Heart left ventricle (tissue), 13 donors: ENCODE results near the gene DPPA3.

Experiments used
- CTCF ChIP-seq, 12 donors: fragments of 200-600 bp; sonication (generic) in 4 of 12; IDR thresholded peaks; one replicate each; pipeline versions ENCODE4 v1.5.0 to v1.8.0; 2018 to 2022; ENCODE audit warnings: antibody characterized with exemption in 12 of 12, mild to moderate bottlenecking in 5 of 12
- POLR2A ChIP-seq, 2 donors: fragments of 450-650 bp; IDR thresholded peaks; one replicate each; pipeline ENCODE4 v1.6.1; 2017; ENCODE audit warnings: antibody characterized with exemption in 2 of 2, mild to moderate bottlenecking in 2 of 2, moderate library complexity in 2 of 2
- donor health status: ischemic (EF 13 %, LVEDD 7.1; RV severe dilation, severe dysfunction).
- donor health status: DM: no; HTN: yes; CAD: no.
- donor health status: DM: no; HTN: no; CAD: no.
- donor health status: ischemic (EF 25% LVEDD 6.9; RV normal size, moderate dysfunction).
- donor health status: ischemic (EF 25% LVEDD 5.7; RV mildly dilated, moderate dysfunction).
- donor health status: ischemic (EF 35%, LVEDD 5.7; RV mildly dilated, moderate dysfunction).
- donor health status: nonischemic (EF 11% LVEDD 7.7; RV severe dilation, severe dysfunction).
- donor health status: DM: yes; HTN: yes; CAD: no.
- donor health status: PGD.
- donor health status: ischemic (EF 29% LVEDD 5.4; RV normal size, mild dysfunction).
- donor health status: nonischemic (EF 23%, LVEDD 6.1; RV moderate dilation, normal function).

- no peak for TF ChIP-seq POLR2A (IDR thresholded peaks at IDR 0.05)
- TF ChIP-seq CTCF (IDR thresholded peaks at IDR 0.05): no peak
Observed at GRCh38 chr12:7747246-7747645, 36.0 kb downstream of the DPPA3 start, which contains the start of gene CLEC4C.
